MM.1S (cell line): Measurements from ENCODE around the gene RBPMS2.

Experiments used
- CTCF ChIP-seq: fragments of 300-600 bp; sonication (generic); IDR thresholded peaks from 2 replicates; pipeline ENCODE4 v1.5.1; 2016; ENCODE audit warnings: antibody characterized with exemption, low read length, mixed read lengths
- EZH2 ChIP-seq: fragments of 300-600 bp; sonication (generic); optimal IDR thresholded peaks from 2 replicates; pipeline ENCODE3; 2017; ENCODE audit warnings: low read depth, mild to moderate bottlenecking, antibody characterized with exemption, low read length, mixed read lengths

- TF ChIP-seq CTCF (no peak), EZH2 (no peak)
These were observed 77.4 kb downstream of the RBPMS2 start for GRCh38 chr15:64697911-64698369.
